HG03469 (cell line): ENCODE measurements around the gene GDAP2.
"Not testable (repeated sequence)": the region's sequence is repeated elsewhere in the genome, so short reads cannot be mapped to it uniquely, and the experiment has no call there.

Source experiments
- ATAC-seq: cut with Tn5 transposase; IDR thresholded peaks from one replicate; pipeline ENCODE4 v1.9.1; 2021; ENCODE audit warnings: mild to moderate bottlenecking, moderate library complexity, moderate number of reproducible peaks; ENCODE audit not compliant: unreplicated experiment

The GDAP2 gene

GRCh38 chr1:117902944-117903343 lies 26.5 kb downstream of the GDAP2 start:
- ATAC-seq, result no peak

DNA sequence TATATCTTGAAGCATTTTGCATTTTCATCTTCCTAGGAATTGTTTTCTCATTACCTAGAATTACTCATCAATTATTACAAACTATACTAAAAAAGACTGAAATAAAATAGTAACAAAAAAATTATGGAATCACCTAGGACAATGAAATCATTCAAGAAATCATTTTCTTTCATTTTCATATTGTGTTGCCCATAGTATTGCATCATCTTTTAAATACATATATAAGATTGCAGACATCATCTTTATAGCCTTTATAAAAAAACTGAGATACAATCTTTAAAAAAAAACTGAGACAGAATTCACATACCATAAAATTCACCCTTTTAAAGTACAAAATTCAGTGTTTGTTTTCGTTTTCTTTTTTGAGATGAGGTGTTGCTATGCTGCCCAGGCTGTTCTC lies 29.6 kb downstream of the GDAP2 start:
- ATAC-seq, result no peak

- ATAC-seq, result no peak
Observed at GRCh38 chr1:117897551-117897950, 31.9 kb downstream of the GDAP2 start.

DNA sequence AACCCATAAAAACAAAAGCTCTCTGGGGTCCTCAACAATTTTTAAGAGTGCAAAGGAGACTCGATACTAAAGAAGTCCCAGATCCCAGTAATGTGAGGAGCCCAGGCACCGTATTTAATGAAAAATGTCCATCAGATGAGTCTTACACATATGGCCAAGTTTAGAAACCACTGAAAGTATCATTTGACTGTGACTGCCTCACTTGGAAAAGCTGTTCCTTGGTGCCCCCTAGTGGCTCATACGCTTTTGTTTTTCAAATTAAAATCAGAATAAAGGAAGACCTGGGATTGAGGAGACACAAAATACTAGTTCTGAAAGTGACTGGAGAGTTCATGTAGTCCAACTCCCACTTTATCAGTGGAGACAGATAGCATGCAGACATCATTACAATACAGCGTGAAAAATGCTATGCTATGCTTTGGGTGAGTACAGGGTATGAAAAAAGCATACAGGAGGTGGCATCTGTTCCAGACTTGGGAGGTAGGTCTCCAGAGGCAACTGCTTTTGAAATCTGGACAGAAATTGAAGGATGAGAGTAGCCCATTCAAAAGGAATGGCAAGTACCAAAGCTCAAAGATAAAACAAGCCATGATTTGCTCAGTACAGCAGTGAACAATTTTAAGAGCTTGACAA lies 33.8 kb downstream of the GDAP2 start:
- peak; percentile 87 for ATAC-seq

DNA sequence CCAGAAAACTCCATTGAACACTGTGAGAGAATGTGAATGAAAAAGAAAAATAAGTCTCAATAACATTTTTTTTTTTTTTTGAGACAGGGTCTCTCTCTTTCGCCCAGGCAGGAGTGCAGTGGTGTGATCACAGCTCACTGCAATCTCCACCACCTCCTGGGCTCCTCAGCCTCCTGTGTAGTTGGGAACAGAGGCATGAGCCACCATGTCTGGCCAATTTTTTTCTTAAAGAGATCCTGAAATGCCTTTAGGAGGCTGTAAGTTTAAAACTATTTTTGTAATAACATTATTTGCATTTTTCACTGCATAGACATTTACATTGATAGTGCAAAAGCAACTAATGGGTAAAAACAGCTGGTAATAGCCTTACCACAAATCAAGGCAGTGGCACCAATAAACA lies 35.3 kb downstream of the GDAP2 start:
- ATAC-seq, result no peak

GRCh38 chr1:117892512-117892911 lies 36.9 kb downstream of the GDAP2 start:
- no peak for ATAC-seq

GRCh38 chr1:117890452-117890851 lies 39.0 kb downstream of the GDAP2 start:
- ATAC-seq, result no peak

DNA sequence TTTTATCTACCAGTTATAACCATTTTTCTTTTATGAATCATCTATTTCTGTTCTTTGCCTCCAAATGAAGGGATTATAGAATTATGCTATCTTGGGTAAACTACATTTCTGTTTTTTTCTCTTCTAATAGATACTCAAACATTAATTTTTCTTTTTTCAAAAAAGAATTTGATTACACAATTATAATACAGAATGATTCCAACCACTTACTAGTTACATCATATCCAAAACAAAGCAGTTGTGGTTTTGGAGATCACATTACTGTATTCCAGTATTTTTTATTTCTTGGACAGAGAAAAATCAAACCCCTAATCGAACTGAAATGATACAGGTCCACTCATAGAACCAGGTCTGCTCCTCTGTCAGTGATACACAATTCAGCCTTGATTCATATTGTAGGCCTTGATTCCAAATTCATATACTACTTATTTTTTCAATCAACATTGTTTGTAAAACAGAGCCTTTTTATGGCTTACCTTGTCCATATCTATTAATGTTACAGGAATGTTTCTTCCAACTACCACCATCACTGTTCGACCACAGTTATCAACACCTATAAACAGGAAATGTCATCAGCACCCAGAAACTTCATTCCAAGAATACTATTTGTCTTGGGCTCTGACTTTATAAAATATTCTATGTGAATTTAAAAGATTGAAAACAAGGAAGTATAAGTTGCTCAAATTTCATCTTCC lies 43.2 kb downstream of the GDAP2 start:
- no peak for ATAC-seq

DNA sequence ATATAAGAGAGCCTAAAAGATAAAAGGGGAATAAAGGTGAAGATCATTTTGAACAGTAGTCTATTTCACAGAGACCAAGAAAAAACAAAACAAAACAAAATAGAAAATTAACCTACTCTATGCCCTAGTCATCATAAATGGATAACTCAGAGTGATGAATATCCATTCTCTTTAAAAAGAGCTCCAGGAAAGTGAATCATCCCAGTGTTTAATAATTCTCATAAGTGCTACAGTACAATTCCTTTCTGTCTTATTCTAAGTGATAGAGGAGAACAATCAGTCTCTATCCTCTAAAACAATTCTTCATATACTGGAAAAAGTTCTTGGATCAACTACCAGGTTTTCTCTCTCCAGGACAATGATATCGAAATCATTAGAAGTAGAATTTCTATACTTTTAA lies 45.8 kb downstream of the GDAP2 start:
- ATAC-seq, result no peak

- no peak for ATAC-seq
Observed at GRCh38 chr1:117879284-117879683, 50.1 kb downstream of the GDAP2 start.

GRCh38 chr1:117877823-117878222 lies 51.6 kb downstream of the GDAP2 start:
- ATAC-seq, result no peak

- ATAC-seq, result no peak
Observed at GRCh38 chr1:117871013-117871412, 58.4 kb downstream of the GDAP2 start.

DNA sequence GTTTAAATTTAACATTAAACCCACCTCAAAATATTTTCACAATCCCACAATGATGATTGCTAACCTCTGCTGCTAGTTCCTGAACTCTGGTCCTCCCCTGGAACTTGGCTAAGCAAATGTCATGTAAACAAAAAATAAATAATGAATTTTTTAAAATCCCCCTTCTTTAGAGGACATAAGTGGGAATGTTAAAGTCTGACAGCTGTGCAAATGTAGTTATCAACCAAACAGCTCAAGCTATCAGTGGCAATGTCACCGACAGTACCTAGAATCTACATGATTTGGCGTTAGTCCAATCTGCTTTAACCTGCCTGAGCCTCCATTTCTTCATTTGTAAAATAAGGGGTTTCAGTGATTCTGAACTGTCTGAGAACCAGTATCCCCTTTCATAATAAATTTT lies 67.7 kb downstream of the GDAP2 start:
- ATAC-seq, result no peak

DNA sequence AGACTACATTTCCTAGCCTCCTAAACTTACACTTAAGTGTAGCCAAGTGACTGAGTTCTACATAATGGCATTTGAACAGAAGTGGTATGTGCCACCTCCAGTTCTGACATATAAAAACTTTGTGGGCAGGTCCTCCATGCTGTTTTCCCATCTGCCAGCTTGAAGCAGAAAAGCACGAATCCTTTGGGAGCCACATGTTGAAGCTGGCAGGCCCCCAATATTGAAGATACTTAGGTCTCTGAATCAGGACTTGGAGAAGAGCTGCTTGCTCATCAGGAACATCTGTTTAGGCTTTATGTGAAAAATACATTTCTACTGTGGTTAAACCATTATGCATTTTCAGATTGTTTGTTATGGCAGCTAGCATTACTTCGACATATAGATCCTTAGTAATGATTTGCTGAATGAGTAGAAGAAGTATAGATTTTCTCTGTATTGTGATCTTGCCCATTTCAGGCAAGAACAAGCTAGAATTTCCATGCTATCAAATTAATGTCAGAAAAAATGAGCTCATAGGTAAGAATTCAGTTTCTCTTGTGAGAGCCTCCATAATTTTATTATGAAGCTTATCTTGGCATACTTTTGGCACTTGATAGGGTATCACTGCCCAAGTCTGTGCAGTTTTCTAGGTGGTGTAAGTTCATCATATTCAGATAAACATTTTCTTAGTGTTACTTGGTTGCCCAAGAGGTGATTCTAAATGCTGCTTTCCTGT lies 68.4 kb downstream of the GDAP2 start:
- ATAC-seq, result no peak

DNA sequence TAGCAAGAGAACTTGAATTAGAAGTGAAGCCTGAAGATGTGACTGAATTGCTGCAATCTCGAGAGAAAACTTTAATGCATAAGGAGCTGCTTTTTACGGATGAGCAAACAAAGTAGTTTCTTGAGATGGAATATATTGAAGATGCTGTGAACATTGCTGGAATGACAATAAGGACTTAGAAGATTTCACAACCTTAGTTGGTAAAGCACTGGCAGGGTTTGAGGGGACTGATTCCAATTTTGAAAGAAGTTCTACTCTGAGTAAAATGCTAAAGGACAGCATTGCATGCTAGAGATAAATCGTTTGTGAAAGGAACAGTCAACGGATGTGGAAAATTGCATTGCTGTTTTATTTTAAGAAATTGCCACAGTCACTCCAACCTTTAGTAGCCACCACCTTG lies 69.5 kb downstream of the GDAP2 start:
- ATAC-seq, result no peak

- no peak for ATAC-seq
Observed at GRCh38 chr1:117857418-117857817, 72.0 kb downstream of the GDAP2 start.

- ATAC-seq, result no peak
Observed at GRCh38 chr1:117852853-117853553, 76.4 kb downstream of the GDAP2 start.

GRCh38 chr1:117851687-117852086 lies 77.7 kb downstream of the GDAP2 start:
- no peak for ATAC-seq

DNA sequence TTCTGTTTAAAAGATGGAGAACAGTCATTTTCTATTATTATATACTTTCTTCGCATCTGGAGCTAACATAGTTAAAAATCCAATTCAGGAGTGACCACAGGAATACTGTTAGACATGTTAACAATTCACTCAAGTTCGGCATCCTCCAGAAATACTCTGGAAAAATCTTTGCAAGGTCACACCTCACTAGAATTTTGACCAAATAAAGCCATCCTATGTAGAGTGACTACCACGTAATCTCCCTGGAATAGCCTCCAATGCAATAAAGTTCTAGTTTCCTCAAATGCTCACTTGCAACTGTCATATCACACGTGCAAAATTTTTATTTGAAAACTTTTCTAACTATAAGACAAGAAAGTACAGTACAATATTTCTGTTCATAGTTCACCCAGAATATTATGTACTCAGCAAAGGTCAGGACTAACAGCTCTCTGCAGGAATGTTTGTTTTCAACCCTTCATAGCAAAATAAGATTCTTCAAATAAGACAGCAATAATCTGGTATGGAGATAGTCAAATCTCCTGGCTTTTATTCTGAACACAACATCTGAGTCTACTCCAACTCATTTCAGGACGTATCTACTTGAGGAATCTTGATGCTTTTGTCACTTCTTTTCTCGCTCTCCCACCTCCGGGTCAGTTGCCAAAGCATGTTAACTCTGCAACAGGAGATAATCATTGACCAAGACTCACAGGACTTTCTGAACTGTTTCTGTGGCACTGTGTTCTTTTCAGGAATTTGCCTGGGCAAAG lies 82.6 kb downstream of the GDAP2 start:
- ATAC-seq, result no peak

DNA sequence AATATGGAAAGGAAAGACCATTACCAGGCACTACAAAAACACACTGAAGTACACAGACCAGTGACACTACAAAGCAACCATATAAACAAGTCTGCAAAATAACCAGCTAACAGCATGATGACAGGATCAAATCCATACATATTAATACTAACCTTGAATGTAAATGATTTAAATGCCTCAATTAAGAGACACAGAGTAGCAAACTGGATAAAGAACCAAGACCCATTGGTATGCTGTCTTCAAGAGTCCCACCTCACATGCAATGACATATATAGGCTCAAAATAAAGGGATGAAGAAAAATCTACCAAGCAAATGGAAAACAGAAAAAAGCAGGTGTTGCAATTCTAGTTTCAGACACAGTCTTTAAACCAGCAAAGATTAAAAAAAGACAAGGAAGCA lies 84.9 kb downstream of the GDAP2 start:
- not testable (repeated sequence) for ATAC-seq

GRCh38 chr1:117843791-117844190 lies 85.6 kb downstream of the GDAP2 start:
- no peak for ATAC-seq
